Measurements from ENCODE around the gene ANTKMT.

The ANTKMT gene

GRCh38 chr16:692356-693108 lies 28.4 kb upstream of the ANTKMT start:
- in situ Hi-C loops (cut with HindIII; ENCODE audit: low pct_ligation_motif_present, low sequenced_read_pairs): no loop called here
- DNase-seq: no peak
- H3K27ac ChIP-seq: no peak overlapping the region
- peaks cover 31% of the 10 kb centered on the region for H3K27me3 ChIP-seq (replicated peaks)
- no peak overlapping the region for H3K4me3 ChIP-seq (ENCODE audit: low read depth, low read length)
- no peaks in the 10 kb centered on the region for H3K36me3 ChIP-seq (replicated peaks)
- TF ChIP-seq CTCF (IDR thresholded peaks at IDR 0.05; ENCODE audit: low read depth, low read length, missing control alignments): no peak

GRCh38 chr16:693364-693763 lies 27.6 kb upstream of the ANTKMT start:
- Histone ChIP-seq H3K27ac (no peak overlapping the region), H3K27me3 (replicated peaks) (peaks cover 31% of the 10 kb centered on the region), H3K4me3 (ENCODE audit: low read depth, low read length) (no peak overlapping the region), H3K36me3 (replicated peaks) (no peaks in the 10 kb centered on the region)
- in situ Hi-C loops (cut with HindIII; ENCODE audit: low pct_ligation_motif_present, low sequenced_read_pairs): no loop called here
- no peak for TF ChIP-seq CTCF (IDR thresholded peaks at IDR 0.05; ENCODE audit: low read depth, low read length, missing control alignments)
- DNase-seq: no peak

- Histone ChIP-seq H3K27ac (no peak overlapping the region), H3K36me3 (replicated peaks) (no peaks in the 10 kb centered on the region), H3K27me3 (replicated peaks) (peaks cover 31% of the 10 kb centered on the region), H3K4me3 (ENCODE audit: low read depth, low read length) (no peak overlapping the region)
- no peak for DNase-seq
- no peak for TF ChIP-seq CTCF (IDR thresholded peaks at IDR 0.05; ENCODE audit: low read depth, low read length, missing control alignments)
- in situ Hi-C loops (cut with HindIII; ENCODE audit: low pct_ligation_motif_present, low sequenced_read_pairs): no loop called here
Observed at GRCh38 chr16:693766-694165, 27.2 kb upstream of the ANTKMT start.

GRCh38 chr16:694187-694862 lies 26.6 kb upstream of the ANTKMT start:
- Histone ChIP-seq H3K27ac (no peak overlapping the region), H3K4me3 (ENCODE audit: low read depth, low read length) (no peak overlapping the region)

GRCh38 chr16:694863-695354 lies 26.0 kb upstream of the ANTKMT start:
- in situ Hi-C loops (cut with HindIII; ENCODE audit: low pct_ligation_motif_present, low sequenced_read_pairs): no loop called here
- no peaks in the 10 kb centered on the region for H3K36me3 ChIP-seq (replicated peaks)
- no peak for DNase-seq
- no peak for TF ChIP-seq CTCF (IDR thresholded peaks at IDR 0.05; ENCODE audit: low read depth, low read length, missing control alignments)
- no peak overlapping the region for H3K27ac ChIP-seq
- H3K27me3 ChIP-seq (replicated peaks): peaks cover 33% of the 10 kb centered on the region
- no peak overlapping the region for H3K4me3 ChIP-seq (ENCODE audit: low read depth, low read length)

More at GRCh38 chr16:694187-694862, 26.6 kb upstream of the ANTKMT start:
- in situ Hi-C loops (cut with HindIII; ENCODE audit: low pct_ligation_motif_present, low sequenced_read_pairs): no loop called here
- no peak for DNase-seq
- TF ChIP-seq CTCF (IDR thresholded peaks at IDR 0.05; ENCODE audit: low read depth, low read length, missing control alignments): no peak
- peaks cover 31% of the 10 kb centered on the region for H3K27me3 ChIP-seq (replicated peaks)
- no peaks in the 10 kb centered on the region for H3K36me3 ChIP-seq (replicated peaks)
